Right lobe of liver (tissue), 6 donors: ENCODE measurements around the gene FITM1. TPM values are rescaled to one million over a fixed set of nuclear protein-coding genes. Genes with fewer than 3 reads are reported as not detected.

Source experiments
- ATAC-seq, 4 donors: fragments of 200-7000 bp; cut with Tn5 transposase; one replicate each; pipeline ENCODE4 v1.9.1; 2020; ENCODE audit warnings: mild to moderate bottlenecking in 4 of 4, moderate library complexity in 4 of 4
- DNase-seq, 3 donors: peaks; one replicate each; pipeline ENCODE4 v3.0.0-alpha.2; 2020
- H3K27ac ChIP-seq, 3 donors: fragments of 200-600 bp; one replicate each; pipeline ENCODE4 v1.8.0; 2022
- H3K27me3 ChIP-seq, 2 donors: fragments of 200-600 bp; one replicate each; pipeline ENCODE4 v1.8.0; 2022
- H3K36me3 ChIP-seq, 4 donors: fragments of 200-600 bp; sonication (generic) in 1 of 4; one replicate each; pipeline versions ENCODE4 v1.5.1 to v1.8.0; 2017 to 2022; ENCODE audit warnings: control low read depth in 1 of 4
- H3K4me1 ChIP-seq, 4 donors: fragments of 200-600 bp; sonication (generic) in 1 of 4; one replicate each; pipeline versions ENCODE4 v1.5.1 to v1.8.0; 2017 to 2022; ENCODE audit warnings: control low read depth in 1 of 4
- H3K4me3 ChIP-seq, 3 donors: fragments of 200-600 bp; one replicate each; pipeline ENCODE4 v1.8.0; 2022
- H3K9me3 ChIP-seq, 4 donors: fragments of 200-600 bp; sonication (generic) in 1 of 4; one replicate each; pipeline versions ENCODE4 v1.5.1 to v1.8.0; 2017 to 2022; ENCODE audit warnings: control low read depth in 1 of 4
- POLR2A ChIP-seq: fragments of 450-650 bp; IDR thresholded peaks from one replicate; pipeline ENCODE4 v1.6.1; 2017; ENCODE audit warnings: antibody characterized with exemption, mild to moderate bottlenecking
- WGBS: methylation state at CpG from one replicate; pipeline ENCODE4 v1.1.6; 2018; ENCODE audit warnings: low coverage, low lambda C conversion rate; ENCODE audit not compliant: insufficient coverage; ENCODE audit errors: missing lambda C conversion rate; 5-methylcytosine and 5-hydroxymethylcytosine counted together
- intact Hi-C, 2 donors: fragments of 100-400 bp; cut with DNase I; formaldehyde crosslinking; loops; one replicate each; pipeline versions ENCODE4 v1.11.2 to v1.14.1; 2022
- total RNA-seq, 6 experiments: library from RNA; depleted of rRNA in 2 of 6; stranded (reverse); fragments of >200 nt in 2 of 6; fragmentation: NEBNext Ultra II Directional in 3 of 6; extraction: Animal tissue kit (Norgen Biotek cat#: 25700) in 3 of 6; gene quantifications; one replicate each; pipeline versions ENCODE4 v1.1.0 to v1.2.4, GENCODE V29; 2016 to 2023
- TF ChIP-seq, protein P1 (sequence below), 4 donors: fragments of 200-600 bp in 3 of 4; fragments of 450-650 bp in 1 of 4; IDR thresholded peaks; one replicate each; pipeline versions ENCODE4 v1.5.1 to v1.8.0; 2016 to 2022; ENCODE audit warnings: antibody characterized with exemption in 4 of 4, mild to moderate bottlenecking in 2 of 4
- donor health status: DM: no; HTN: yes; CAD: no.
- donor health status: DM: no; HTN: no; CAD: no.
- donor health status: DM: no; HTN: no; CAD: no.
- donor health status: DM: no; HTN: yes; CAD: no.
- donor health status: DM: no; HTN: yes; CAD: no.

FITM1 gene
- total RNA-seq, 6 experiments from 2014 or later, result 1.5 to 32.5 (median 9.3) TPM

DNA sequence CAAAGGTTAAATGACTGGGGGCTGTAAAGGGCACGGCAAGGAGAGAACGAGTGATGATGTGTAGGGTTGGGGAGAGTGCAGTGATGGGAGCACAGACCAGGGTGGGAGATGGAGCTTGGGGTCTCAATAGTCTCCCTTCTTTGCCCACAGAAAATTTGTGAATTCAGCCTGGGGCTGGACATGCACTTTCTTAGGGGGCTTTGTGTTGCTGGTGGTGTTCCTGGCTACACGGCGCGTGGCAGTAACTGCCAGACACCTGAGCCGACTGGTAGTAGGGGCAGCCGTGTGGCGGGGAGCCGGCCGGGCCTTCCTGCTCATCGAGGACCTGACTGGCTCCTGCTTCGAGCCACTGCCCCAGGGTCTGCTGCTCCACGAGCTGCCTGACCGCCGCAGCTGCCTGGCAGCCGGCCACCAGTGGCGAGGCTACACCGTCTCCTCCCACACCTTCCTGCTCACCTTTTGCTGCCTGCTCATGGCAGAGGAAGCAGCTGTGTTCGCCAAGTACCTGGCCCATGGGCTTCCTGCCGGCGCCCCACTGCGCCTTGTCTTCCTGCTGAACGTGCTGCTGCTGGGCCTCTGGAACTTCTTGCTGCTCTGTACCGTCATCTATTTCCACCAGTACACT is 1.7 kb downstream of the FITM1 start:
- TF ChIP-seq, protein P1, sequence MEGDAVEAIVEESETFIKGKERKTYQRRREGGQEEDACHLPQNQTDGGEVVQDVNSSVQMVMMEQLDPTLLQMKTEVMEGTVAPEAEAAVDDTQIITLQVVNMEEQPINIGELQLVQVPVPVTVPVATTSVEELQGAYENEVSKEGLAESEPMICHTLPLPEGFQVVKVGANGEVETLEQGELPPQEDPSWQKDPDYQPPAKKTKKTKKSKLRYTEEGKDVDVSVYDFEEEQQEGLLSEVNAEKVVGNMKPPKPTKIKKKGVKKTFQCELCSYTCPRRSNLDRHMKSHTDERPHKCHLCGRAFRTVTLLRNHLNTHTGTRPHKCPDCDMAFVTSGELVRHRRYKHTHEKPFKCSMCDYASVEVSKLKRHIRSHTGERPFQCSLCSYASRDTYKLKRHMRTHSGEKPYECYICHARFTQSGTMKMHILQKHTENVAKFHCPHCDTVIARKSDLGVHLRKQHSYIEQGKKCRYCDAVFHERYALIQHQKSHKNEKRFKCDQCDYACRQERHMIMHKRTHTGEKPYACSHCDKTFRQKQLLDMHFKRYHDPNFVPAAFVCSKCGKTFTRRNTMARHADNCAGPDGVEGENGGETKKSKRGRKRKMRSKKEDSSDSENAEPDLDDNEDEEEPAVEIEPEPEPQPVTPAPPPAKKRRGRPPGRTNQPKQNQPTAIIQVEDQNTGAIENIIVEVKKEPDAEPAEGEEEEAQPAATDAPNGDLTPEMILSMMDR (IDR thresholded peaks at IDR 0.05), result no peak
- peak; percentile 25 for TF ChIP-seq POLR2A
- intact Hi-C loops, result no loop called here
- 44% methylated on average over 15 of the region's 24 CpGs for WGBS
- DNase-seq, result peak in 2 of 3 donors; percentile 60 to 81
- peaks cover 0 to under 1% (median 0%) of the 10 kb centered on the region in 4 donors for H3K36me3 ChIP-seq
- H3K27me3 ChIP-seq, result no peaks in the 10 kb centered on the region
- H3K4me1 ChIP-seq, result peaks cover 0 to 42% (median 15%) of the 10 kb centered on the region in 4 donors
- ATAC-seq, result peak in 2 of 4 donors; percentile 6 to 15
- peak overlapping the region in 1 of 3 donors; percentile 18 for H3K4me3 ChIP-seq
- peak overlapping the region in 1 of 3 donors; percentile 86 for H3K27ac ChIP-seq
- no peaks in the 10 kb centered on the region for H3K9me3 ChIP-seq

DNA sequence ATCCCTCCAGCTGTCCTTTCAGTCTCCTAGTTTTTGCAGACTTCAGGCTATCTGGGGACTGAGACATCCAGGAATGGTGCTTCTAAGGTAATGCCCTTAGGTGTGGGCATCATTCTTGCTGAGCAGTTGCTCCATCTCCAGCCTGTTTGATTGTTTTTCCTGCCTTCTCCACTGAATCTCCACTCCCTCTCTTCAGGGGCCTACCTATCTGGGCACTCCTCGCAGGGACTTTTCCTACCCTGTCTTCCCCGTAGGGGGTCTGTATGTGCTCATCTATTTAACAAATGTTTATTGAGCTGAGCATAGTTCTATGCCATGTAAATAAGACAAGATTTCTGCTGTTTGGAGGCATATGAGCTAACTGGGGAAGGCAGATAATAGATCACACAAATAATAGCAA is 2.5 kb downstream of the FITM1 start:
- no peak for DNase-seq
- 83% methylated on average over 2 of the region's 2 CpGs for WGBS
- Histone ChIP-seq H3K27me3 (no peaks in the 10 kb centered on the region), H3K36me3 (peaks cover 0 to 3% (median 0%) of the 10 kb centered on the region in 4 donors), H3K4me3 (no peak overlapping the region), H3K27ac (no peak overlapping the region), H3K9me3 (no peaks in the 10 kb centered on the region), H3K4me1 (peaks cover 0 to 48% (median 15%) of the 10 kb centered on the region in 4 donors)
- no peak for ATAC-seq
- intact Hi-C loops, result no loop called here
- TF ChIP-seq, protein P1 (IDR thresholded peaks at IDR 0.05), result no peak
- TF ChIP-seq POLR2A, result no peak

DNA sequence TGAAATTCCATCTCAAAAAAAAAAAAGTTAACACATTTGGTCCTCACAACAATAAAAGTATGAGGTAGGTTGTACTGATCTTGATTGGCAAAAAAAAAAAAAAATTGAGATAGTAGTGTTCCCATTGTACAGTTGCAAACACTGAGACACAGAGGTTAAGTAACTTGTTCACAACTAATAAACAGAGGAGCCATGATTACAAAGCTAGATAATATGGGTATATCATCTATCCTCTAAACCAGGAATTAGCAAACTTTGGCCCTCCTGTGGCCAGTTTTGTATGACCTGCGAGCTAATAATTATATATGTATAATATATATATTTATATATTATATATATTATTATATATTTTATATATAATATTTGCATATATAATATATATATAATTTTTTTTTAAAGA is 3.3 kb downstream of the FITM1 start:
- intact Hi-C loops, result no loop called here
- WGBS, result 92% methylated on average over 1 of the region's 1 CpG
- Histone ChIP-seq H3K36me3 (peaks cover 0 to 10% (median 2%) of the 10 kb centered on the region in 4 donors), H3K9me3 (no peaks in the 10 kb centered on the region), H3K4me3 (no peak overlapping the region), H3K27me3 (no peaks in the 10 kb centered on the region), H3K27ac (no peak overlapping the region), H3K4me1 (peaks cover 0 to 49% (median 15%) of the 10 kb centered on the region in 4 donors)
- ATAC-seq (no peak), DNase-seq (no peak)
- TF ChIP-seq, protein P1 (IDR thresholded peaks at IDR 0.05), result no peak

DNA sequence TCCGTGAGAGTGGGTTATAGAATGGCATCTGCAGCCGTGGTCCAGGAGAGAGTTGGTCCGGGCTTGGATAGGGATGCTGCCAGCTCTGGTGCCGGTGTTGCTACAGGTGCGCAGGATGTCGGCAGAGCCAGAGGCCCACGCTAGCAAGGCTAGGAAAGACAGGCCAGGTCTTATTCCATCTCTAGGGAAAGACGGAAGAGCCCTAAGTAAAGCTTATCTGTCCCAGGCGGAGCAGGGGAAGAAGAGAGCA is 5.0 kb downstream of the FITM1 start:
- intact Hi-C loops, result no loop called here
- Histone ChIP-seq H3K27ac (peak overlapping the region in 2 of 3 donors; percentile 62 to 94), H3K9me3 (no peaks in the 10 kb centered on the region), H3K4me3 (peak overlapping the region; percentile 95 to 99 (median 98)), H3K4me1 (peaks cover 0 to 57% (median 17%) of the 10 kb centered on the region in 4 donors), H3K27me3 (no peaks in the 10 kb centered on the region), H3K36me3 (peaks cover 0 to 21% (median 4%) of the 10 kb centered on the region in 4 donors)
- no peak for TF ChIP-seq POLR2A
- TF ChIP-seq, protein P1 (IDR thresholded peaks at IDR 0.05), result no peak
- ATAC-seq, result no peak
- 2% methylated on average over 5 of the region's 9 CpGs for WGBS
- no peak for DNase-seq
